Mesenchymal stem cell (in vitro differentiated cells and primary cell): ENCODE data around the gene KAT7.

Source experiments
- DNase-seq: peaks from one replicate; pipeline ENCODE4 v3.0.0-alpha.2; 2013
- H2AFZ ChIP-seq: one replicate; pipeline ENCODE4 v1.6.1; 2013; ENCODE audit warnings: low read depth, mild to moderate bottlenecking, control low read depth, inconsistent platforms, low read length, moderate library complexity
- H2AK5ac ChIP-seq: 2 replicates; pipeline ENCODE4 v1.6.1; 2013; ENCODE audit warnings: low read length, moderate library complexity, mild to moderate bottlenecking, inconsistent platforms; ENCODE audit not compliant: severe bottlenecking
- H2BK120ac ChIP-seq: one replicate; pipeline ENCODE4 v1.6.1; 2013; ENCODE audit warnings: low read depth, mild to moderate bottlenecking, inconsistent platforms, low read length, moderate library complexity
- H2BK12ac ChIP-seq, 2 experiments: one replicate each; pipeline ENCODE4 v1.6.1; 2013; ENCODE audit warnings: inconsistent platforms in 2 of 2, low read length in 2 of 2, mild to moderate bottlenecking in 2 of 2, moderate library complexity in 2 of 2, control low read depth in 1 of 2
- H2BK15ac ChIP-seq: one replicate; pipeline ENCODE4 v1.6.1; 2013; ENCODE audit warnings: mild to moderate bottlenecking, low read depth, inconsistent platforms; ENCODE audit not compliant: poor library complexity, severe bottlenecking
- H2BK5ac ChIP-seq: 2 replicates; pipeline ENCODE4 v1.6.1; 2013; ENCODE audit warnings: low read depth, mild to moderate bottlenecking, low read length, control low read depth, inconsistent platforms; ENCODE audit not compliant: poor library complexity, severe bottlenecking
- H3K14ac ChIP-seq, 2 experiments: one replicate each; pipeline ENCODE4 v1.6.1; 2013; ENCODE audit warnings: inconsistent platforms in 2 of 2, low read length in 2 of 2, control low read depth in 1 of 2, mild to moderate bottlenecking in 1 of 2, moderate library complexity in 1 of 2
- H3K18ac ChIP-seq, 2 experiments: one replicate each; pipeline ENCODE4 v1.6.1; 2013; ENCODE audit warnings: inconsistent platforms in 2 of 2, low read length in 2 of 2, control low read depth in 1 of 2, low read depth in 1 of 2, mild to moderate bottlenecking in 1 of 2
- H3K23ac ChIP-seq, 2 experiments: one replicate each; pipeline ENCODE4 v1.6.1; 2013; ENCODE audit warnings: inconsistent platforms in 2 of 2, low read length in 2 of 2, mild to moderate bottlenecking in 2 of 2, moderate library complexity in 2 of 2, control low read depth in 1 of 2
- H3K27ac ChIP-seq: 2 replicates; pipeline ENCODE4 v1.5.1; 2013; ENCODE audit warnings: mild to moderate bottlenecking, moderate library complexity, low read length, control low read depth, inconsistent platforms; ENCODE audit not compliant: poor library complexity, severe bottlenecking
- H3K27me3 ChIP-seq, 2 experiments: 2 replicates each; pipeline versions ENCODE4 v1.6.1 to v1.7.0; 2013; ENCODE audit warnings: low read length in 2 of 2, mild to moderate bottlenecking in 2 of 2, moderate library complexity in 2 of 2, control low read depth in 1 of 2, inconsistent platforms in 1 of 2; ENCODE audit not compliant: control insufficient read depth in 1 of 2, insufficient read depth in 1 of 2
- H3K36me3 ChIP-seq, 2 experiments: 2 replicates each; pipeline versions ENCODE4 v1.6.1 to v1.7.0; 2013; ENCODE audit warnings: low read length in 2 of 2, control low read depth in 1 of 2, inconsistent platforms in 1 of 2, low read depth in 1 of 2, mild to moderate bottlenecking in 1 of 2; ENCODE audit not compliant: insufficient read depth in 2 of 2, control insufficient read depth in 1 of 2
- H3K4ac ChIP-seq, 2 experiments: one replicate each; pipeline ENCODE4 v1.6.1; 2013; ENCODE audit warnings: inconsistent platforms in 2 of 2, low read length in 2 of 2, mild to moderate bottlenecking in 2 of 2, moderate library complexity in 2 of 2, control low read depth in 1 of 2, low read depth in 1 of 2
- H3K4me1 ChIP-seq: 2 replicates; pipeline ENCODE4 v1.6.1; 2013; ENCODE audit warnings: low read depth, low read length, control low read depth; ENCODE audit not compliant: control insufficient read depth, insufficient read depth
- H3K4me2 ChIP-seq: 2 replicates; pipeline ENCODE4 v1.6.1; 2013; ENCODE audit warnings: low read length, mild to moderate bottlenecking, inconsistent platforms; ENCODE audit not compliant: poor library complexity, severe bottlenecking
- H3K4me3 ChIP-seq, 2 experiments: 2 replicates each; pipeline versions ENCODE4 v1.5.1 to v1.7.0; 2013; ENCODE audit warnings: low read length in 2 of 2, mild to moderate bottlenecking in 2 of 2, control low read depth in 1 of 2, low read depth in 1 of 2; ENCODE audit not compliant: insufficient read depth in 1 of 2
- H3K79me1 ChIP-seq: replicated peaks from 2 replicates; pipeline ENCODE4 v1.6.1; 2013; ENCODE audit warnings: mild to moderate bottlenecking, control low read depth, low read length, inconsistent platforms; ENCODE audit not compliant: poor library complexity, severe bottlenecking
- H3K9ac ChIP-seq: 2 replicates; pipeline ENCODE4 v1.7.0; 2013; ENCODE audit warnings: mild to moderate bottlenecking, low read length, moderate library complexity
- H3K9me3 ChIP-seq: 2 replicates; pipeline ENCODE4 v1.7.0; 2013; ENCODE audit warnings: mild to moderate bottlenecking, low read length; ENCODE audit not compliant: control insufficient read depth
- H4K8ac ChIP-seq: one replicate; pipeline ENCODE4 v1.6.1; 2013; ENCODE audit warnings: inconsistent platforms, mild to moderate bottlenecking, low read length, moderate library complexity
- H4K91ac ChIP-seq: one replicate; pipeline ENCODE4 v1.6.1; 2013; ENCODE audit warnings: mild to moderate bottlenecking, low read length, inconsistent platforms
- WGBS: methylation state at CpG from one replicate; pipeline ENCODE4 v1.1.7; 2013; ENCODE audit warnings: mixed read lengths; 5-methylcytosine and 5-hydroxymethylcytosine counted together

Gene KAT7

GRCh38 chr17:49819651-49820050 lies 31.2 kb downstream of the KAT7 start:
- Histone ChIP-seq H3K23ac (no peak overlapping the region), H2AK5ac (no peak overlapping the region), H3K4me3 (no peak overlapping the region), H4K8ac (no peak overlapping the region), H3K9ac (no peak overlapping the region), H3K4ac (no peak overlapping the region), H2BK12ac (no peak overlapping the region), H3K4me1 (peaks cover 3% of the 10 kb centered on the region), H3K27me3 (no peaks in the 10 kb centered on the region), H3K79me1 (peaks cover 33% of the 10 kb centered on the region), H3K27ac (no peak overlapping the region), H3K18ac (no peak overlapping the region), H2BK5ac (no peak overlapping the region), H3K14ac (no peak overlapping the region), H3K36me3 (peaks cover 26 to 90% of the 10 kb centered on the region in 2 experiments), H3K4me2 (no peak overlapping the region), H2AFZ (no peak overlapping the region), H2BK120ac (no peak overlapping the region), H4K91ac (no peak overlapping the region), H3K9me3 (no peaks in the 10 kb centered on the region), H2BK15ac (no peak overlapping the region)
- WGBS, result 100% methylated on average over 2 of the region's 2 CpGs
- DNase-seq, result no peak

DNA sequence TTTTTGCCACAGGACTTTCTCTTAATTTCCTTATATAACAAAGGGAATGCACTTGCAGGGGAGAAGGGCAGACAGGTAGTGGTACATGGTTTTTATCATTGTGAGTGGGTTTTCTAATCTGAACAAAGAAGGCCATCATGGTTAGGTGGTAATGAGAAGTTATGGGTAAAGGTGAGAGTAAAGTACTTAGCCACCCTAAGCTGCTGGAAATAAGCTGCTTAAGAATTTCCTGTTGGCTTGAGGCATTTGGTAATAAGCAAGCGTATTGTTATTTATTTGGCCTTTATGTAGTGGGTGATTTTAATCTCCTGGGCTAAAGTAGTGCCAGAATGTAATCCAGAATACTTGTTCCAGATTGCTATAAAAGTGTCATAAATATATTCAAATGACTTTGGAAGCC lies 32.3 kb downstream of the KAT7 start:
- DNase-seq, result no peak
- H3K79me1 ChIP-seq, result peaks cover 31% of the 10 kb centered on the region
- no peaks in the 10 kb centered on the region for H3K27me3 ChIP-seq
- no peak overlapping the region for H2AFZ ChIP-seq
- H2BK15ac ChIP-seq, result no peak overlapping the region
- H3K4me1 ChIP-seq, result peaks cover 3% of the 10 kb centered on the region
- no peak overlapping the region for H3K23ac ChIP-seq
- no peak overlapping the region for H2BK120ac ChIP-seq
- H2BK5ac ChIP-seq, result no peak overlapping the region
- H2AK5ac ChIP-seq, result no peak overlapping the region
- H3K14ac ChIP-seq, result no peak overlapping the region
- H3K4ac ChIP-seq, result no peak overlapping the region
- no peak overlapping the region for H3K27ac ChIP-seq
- H3K9ac ChIP-seq, result no peak overlapping the region
- H2BK12ac ChIP-seq, result no peak overlapping the region
- WGBS, result 93% methylated on average over 1 of the region's 1 CpG
- H3K18ac ChIP-seq, result no peak overlapping the region
- no peak overlapping the region for H3K4me2 ChIP-seq
- no peak overlapping the region for H3K4me3 ChIP-seq
- no peak overlapping the region for H4K8ac ChIP-seq
- peaks cover 26 to 90% of the 10 kb centered on the region in 2 experiments for H3K36me3 ChIP-seq
- H3K9me3 ChIP-seq, result no peaks in the 10 kb centered on the region
- no peak overlapping the region for H4K91ac ChIP-seq

DNA sequence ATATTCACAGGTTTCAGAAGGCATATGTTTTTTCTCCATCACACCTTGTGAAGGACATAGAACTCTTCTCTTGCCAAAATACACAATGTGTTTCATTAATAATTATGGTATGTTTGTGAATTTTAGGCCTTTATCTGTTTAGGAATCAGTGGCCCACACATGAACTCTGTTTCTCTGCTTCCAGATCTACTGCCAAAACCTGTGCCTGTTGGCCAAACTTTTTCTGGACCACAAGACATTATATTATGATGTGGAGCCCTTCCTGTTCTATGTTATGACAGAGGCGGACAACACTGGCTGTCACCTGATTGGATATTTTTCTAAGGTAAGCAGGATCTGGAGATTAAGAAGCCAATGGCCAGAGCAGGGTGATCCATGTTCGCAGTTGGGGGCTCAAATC lies 33.0 kb downstream of the KAT7 start:
- Histone ChIP-seq H3K23ac (no peak overlapping the region), H2AFZ (no peak overlapping the region), H3K4me2 (no peak overlapping the region), H3K27ac (no peak overlapping the region), H3K36me3 (peaks cover 25 to 90% of the 10 kb centered on the region in 2 experiments), H4K91ac (no peak overlapping the region), H3K4me1 (peaks cover 3% of the 10 kb centered on the region), H4K8ac (no peak overlapping the region), H3K4ac (no peak overlapping the region), H3K9ac (no peak overlapping the region), H2BK5ac (no peak overlapping the region), H3K27me3 (no peaks in the 10 kb centered on the region), H2BK15ac (no peak overlapping the region), H2BK12ac (no peak overlapping the region), H3K18ac (no peak overlapping the region), H3K4me3 (no peak overlapping the region), H3K9me3 (no peaks in the 10 kb centered on the region), H2AK5ac (no peak overlapping the region), H2BK120ac (no peak overlapping the region), H3K14ac (no peak overlapping the region), H3K79me1 (peaks cover 30% of the 10 kb centered on the region)
- 95% methylated on average over 2 of the region's 2 CpGs for WGBS
- DNase-seq, result no peak

GRCh38 chr17:49821916-49822315 lies 33.4 kb downstream of the KAT7 start:
- peaks cover 22 to 90% of the 10 kb centered on the region in 2 experiments for H3K36me3 ChIP-seq
- H3K9me3 ChIP-seq, result no peaks in the 10 kb centered on the region
- H3K4me1 ChIP-seq, result peaks cover 3% of the 10 kb centered on the region
- no peak overlapping the region for H3K4me3 ChIP-seq
- H2AFZ ChIP-seq, result no peak overlapping the region
- H2BK15ac ChIP-seq, result no peak overlapping the region
- H4K8ac ChIP-seq, result no peak overlapping the region
- H3K9ac ChIP-seq, result no peak overlapping the region
- no peak overlapping the region for H3K27ac ChIP-seq
- H3K27me3 ChIP-seq, result no peaks in the 10 kb centered on the region
- H2BK120ac ChIP-seq, result no peak overlapping the region
- no peak overlapping the region for H4K91ac ChIP-seq
- H3K4ac ChIP-seq, result no peak overlapping the region
- no peak overlapping the region for H3K18ac ChIP-seq
- H3K14ac ChIP-seq, result no peak overlapping the region
- H3K23ac ChIP-seq, result no peak overlapping the region
- H2BK12ac ChIP-seq, result no peak overlapping the region
- H2AK5ac ChIP-seq, result no peak overlapping the region
- no peak overlapping the region for H3K4me2 ChIP-seq
- H2BK5ac ChIP-seq, result no peak overlapping the region
- H3K79me1 ChIP-seq, result peaks cover 27% of the 10 kb centered on the region
- no peak for DNase-seq
- 89% methylated on average over 1 of the region's 1 CpG for WGBS
